GM19328 (cell line): Measurements from ENCODE around the gene RTN4RL2.

Experiments
- ATAC-seq: cut with Tn5 transposase; IDR thresholded peaks from one replicate; pipeline ENCODE4 v1.9.1; 2021; ENCODE audit warnings: mild to moderate bottlenecking, moderate library complexity; ENCODE audit not compliant: unreplicated experiment

The RTN4RL2 gene

GRCh38 chr11:57479911-57480310 is 19.6 kb downstream of the RTN4RL2 start:
- no peak for ATAC-seq

DNA sequence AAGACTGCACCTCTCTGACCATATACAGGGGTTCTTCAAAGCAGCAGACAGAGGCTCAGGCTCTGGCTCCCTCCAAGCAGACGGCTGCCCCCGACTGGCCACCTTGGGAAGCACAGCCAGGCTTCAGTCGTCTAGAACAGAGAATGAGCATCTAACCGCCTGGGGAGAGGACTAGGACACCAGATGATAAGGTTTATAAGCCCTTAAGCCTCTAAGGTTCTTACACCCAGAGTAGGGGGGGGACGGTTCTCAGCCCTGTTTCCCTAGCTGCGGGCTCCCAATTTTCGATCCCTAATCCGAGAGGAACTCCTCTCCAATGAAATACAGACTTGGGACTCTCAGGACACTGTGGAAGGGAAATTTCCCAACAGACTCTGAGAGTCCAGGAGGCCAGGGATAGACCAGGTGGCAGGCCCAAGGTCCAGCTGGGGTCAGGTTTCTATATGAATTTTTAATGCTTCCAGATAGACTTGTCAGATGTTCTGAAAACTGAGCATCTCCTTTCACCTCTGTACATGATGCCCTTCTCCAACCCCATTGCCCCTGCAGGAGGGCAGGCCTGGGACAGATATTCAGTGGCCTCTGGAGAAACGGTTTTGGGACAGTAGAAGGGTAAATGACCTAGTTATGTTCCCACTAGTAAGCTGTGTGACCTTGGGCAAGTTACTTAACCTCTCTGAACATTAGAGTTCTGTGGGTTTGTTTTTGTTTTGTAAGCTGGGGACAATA is 20.2 kb downstream of the RTN4RL2 start:
- ATAC-seq: no peak

DNA sequence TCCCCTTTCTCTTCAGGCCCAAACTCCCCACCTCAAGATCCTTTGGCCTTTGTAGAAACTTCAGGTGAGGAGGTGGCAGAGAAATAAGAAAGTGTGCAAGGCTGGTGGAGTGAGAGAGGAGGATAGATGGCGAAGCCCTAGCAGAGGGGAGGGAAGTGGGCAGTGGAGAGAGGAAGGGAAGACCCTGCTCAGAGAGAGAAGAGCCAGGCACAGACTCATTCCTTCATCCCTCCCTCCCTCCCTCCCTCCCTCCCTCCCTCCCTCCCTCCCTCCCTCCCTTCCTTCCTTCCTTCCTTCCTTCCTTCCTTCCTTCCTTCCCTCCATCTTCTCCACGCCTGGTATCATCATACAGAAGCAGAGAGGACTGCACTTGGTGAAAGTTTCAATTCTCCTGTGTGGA is 21.0 kb downstream of the RTN4RL2 start:
- no peak for ATAC-seq

- ATAC-seq: no peak
These were observed 21.8 kb downstream of the RTN4RL2 start for GRCh38 chr11:57481915-57482781.

DNA sequence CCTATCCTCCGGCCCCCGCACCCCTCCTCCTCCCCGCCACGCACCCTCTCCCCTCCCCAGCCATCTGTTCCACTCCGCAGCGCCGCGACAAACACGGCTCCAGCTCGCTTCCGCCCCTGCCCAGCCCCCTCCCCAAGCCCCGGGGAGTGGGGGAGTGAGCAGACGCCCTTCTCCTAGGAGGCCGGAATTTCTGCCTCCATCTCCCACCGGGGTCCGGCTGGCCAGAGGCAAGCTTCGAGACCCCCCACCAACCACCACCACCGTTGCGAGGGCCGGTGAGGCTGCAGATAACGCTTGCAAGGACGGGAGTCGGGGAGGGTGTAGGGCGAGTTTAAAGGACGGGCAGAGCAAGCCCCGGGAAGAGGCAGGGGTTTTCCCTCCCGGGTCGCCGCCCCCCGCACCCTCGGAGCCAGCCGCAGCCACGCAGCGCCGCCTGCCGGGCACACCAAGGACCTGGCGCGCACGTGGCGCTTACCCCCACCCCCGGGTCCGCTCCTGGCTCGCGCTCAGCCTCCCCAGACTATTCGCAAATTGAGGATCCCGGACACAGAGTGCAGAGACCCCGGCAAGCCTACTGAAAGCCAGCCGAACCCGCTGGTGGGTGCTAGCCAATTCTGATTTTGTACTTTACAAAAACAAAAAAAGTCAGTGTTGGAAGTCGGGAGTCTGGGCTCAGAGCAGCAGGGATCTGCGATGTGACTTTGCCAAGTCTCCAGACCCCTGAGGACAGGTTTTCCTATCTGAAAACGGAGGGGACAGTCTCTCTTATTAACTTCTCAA is 22.6 kb downstream of the RTN4RL2 start:
- no peak for ATAC-seq

DNA sequence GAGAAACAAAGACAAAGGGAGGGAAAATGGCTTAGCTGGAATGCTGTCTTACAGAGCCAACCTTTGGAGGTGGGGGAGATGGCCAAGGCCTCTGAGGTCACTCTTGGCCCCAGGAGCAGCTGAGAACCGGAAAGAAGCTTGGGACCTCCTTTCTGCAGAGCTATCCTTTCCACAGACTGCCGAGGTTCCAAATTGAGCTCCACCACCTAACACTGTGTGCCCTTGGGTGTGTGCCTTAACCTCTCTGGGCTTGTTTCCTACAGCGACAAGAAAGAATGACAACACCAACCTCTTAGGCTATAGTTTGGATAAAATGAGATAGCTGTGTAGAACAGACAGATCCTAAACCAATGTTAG is 23.2 kb downstream of the RTN4RL2 start:
- ATAC-seq: no peak

DNA sequence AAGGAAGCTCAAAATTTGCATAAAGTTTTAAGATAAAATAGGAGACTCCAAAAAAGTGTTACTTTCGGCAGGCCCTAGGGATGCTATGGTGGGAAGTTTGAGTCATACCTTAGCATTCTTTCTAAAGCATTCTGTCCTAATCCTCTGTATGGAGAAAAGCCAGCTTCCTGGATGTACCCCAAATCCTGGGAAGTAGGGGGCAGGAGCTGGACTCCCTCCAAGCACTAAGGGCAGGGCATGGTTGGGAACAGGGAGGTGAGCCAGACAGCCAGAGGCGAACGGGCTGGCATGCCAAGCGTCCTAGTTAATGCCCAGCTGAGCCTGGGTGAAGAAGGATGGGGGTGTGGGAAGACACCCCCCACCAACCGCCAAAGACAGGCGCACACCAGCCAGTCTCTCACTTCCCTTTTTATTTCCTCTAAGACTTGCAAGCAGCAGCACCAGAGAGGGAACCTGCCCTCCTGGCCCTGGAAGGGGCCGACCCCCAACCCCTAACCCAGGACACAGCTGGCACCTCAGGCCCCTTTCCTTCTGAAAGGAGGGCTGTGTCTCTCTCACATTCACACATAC is 23.9 kb downstream of the RTN4RL2 start:
- ATAC-seq: peak; percentile 55

DNA sequence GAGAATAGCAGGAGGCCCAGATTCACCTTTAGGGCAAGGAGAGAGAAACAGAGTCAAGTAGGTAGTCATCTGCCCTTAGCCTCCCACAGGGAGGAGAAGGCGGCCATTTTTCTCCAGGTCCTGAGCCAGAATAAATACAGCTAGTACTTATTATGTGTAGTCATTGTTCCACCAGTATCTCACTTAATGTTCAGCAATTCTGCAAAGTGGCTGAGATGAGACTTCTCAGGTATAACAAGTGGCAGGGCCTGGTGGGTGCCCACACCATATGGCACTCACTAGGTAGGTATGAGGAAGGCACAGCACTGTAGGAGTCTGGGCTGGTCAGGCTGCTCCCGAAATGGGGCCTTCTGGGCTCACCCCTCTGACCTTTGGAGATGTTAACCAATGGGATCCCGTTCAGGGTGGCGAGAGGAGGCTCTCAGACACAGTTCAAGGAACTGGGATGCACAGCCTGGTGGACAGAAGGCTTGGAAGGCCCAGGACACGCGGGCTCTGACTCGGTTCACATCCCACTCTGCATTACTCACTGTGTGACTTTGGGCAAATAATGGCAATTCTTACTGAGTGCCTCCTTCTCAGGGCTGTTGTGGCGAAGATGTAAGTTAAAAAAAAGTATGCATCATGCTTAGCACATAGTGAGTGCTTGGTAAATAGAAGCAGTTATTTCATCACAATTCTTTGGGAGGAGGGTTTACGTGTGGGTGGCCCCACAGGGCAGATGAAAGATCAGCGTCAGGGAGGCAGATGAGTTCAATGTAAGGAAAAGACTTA is 25.1 kb downstream of the RTN4RL2 start:
- ATAC-seq: no peak

DNA sequence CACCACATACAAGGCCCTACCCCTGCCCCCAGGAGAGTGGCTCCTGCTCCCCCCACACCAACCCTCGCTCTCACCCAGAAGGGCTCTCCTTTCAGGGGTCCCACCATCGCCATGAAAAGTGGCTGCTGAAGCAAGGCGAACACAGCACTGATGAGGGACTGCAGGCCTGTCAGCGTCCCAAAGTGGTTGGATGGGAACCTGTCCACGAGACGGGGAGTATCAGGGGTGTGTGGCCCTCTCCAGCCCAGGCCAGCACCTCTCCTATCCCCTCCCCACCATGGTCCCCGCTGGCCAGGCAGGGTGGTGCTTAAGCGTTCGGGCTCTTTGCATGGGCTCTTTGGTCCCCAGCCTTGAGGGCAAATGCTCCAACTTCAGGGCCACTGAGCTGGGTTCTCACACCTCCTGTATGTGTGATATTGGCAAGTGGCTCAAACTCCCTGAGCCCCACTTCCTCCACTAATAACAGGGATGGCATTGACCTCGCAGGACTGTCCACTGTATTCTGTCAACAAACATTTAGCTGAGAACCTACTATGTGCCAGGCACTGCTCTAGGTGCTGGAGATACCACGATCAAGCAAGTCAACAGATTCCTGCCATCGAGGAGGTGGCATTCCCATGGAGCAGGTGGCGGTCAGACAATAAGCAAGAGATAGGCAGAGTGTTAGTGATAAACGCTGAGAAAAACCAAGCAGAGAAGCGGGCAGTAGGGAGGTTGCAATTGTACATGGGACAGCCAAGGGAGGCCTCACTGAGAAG is 26.9 kb downstream of the RTN4RL2 start:
- no peak for ATAC-seq

GRCh38 chr11:57487920-57488659 is 27.8 kb downstream of the RTN4RL2 start:
- no peak for ATAC-seq

DNA sequence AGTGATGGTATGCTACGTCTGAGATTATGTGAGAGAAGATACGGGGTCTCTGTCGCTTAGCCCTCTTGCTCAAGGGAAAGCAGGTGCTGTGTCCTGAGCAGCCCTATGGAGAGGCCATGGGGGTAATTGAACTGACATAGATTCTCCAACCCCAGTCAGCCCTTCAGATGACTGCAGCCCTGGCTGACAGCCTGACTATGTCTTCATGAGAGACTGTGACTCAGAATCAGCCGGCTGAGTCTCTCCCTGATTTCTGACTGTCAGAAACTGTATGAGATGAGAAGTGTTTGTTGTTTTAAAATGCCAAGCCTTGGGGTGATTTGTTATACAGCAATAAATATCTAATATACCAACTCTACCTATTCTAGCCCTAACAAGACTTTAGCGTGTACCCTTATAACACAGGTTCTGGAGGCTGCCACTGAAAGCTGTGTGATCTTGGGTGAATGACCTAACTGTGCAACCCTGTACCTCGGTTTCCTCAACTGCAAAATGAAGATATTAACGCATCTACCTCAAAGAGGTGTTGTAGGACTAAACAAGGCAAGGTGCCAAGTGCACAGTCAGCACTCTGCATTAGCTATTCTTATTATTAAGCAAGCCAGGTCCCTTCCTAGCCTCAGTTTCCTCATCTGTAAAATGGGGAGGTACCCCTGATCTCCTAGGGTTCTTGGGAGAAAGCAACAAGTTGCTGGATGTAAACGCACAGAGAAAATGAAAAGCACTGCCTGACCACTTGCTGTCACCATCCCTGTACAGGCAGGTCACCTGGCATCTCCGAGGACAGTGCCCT is 30.3 kb downstream of the RTN4RL2 start:
- no peak for ATAC-seq

GRCh38 chr11:57491371-57492061 is 31.2 kb downstream of the RTN4RL2 start:
- ATAC-seq: no peak

GRCh38 chr11:57493507-57494503 is 33.5 kb downstream of the RTN4RL2 start:
- no peak for ATAC-seq

- no peak for ATAC-seq
These were observed 35.9 kb downstream of the RTN4RL2 start for GRCh38 chr11:57496109-57496820.

GRCh38 chr11:57497303-57498247 is 37.2 kb downstream of the RTN4RL2 start:
- no peak for ATAC-seq
